Measurements from ENCODE around the gene TRAPPC5.
A peak's percentile ranks its signal among the peaks of the same experiment; 100 is the strongest.

TRAPPC5 gene

GRCh38 chr19:7677669-7678311, 2.8 kb upstream of the TRAPPC5 start:
- no peak for DNase-seq

- peak; percentile 59 for DNase-seq
Observed at GRCh38 chr19:7678971-7679751, 1.5 kb upstream of the TRAPPC5 start.

GRCh38 chr19:7679771-7680605, 645 bp upstream of the TRAPPC5 start:
- no peak for DNase-seq

- no peak for DNase-seq
Observed at GRCh38 chr19:7681340-7682174, 924 bp downstream of the TRAPPC5 start.

GRCh38 chr19:7682175-7682855, 1.7 kb downstream of the TRAPPC5 start:
- DNase-seq = no peak

GRCh38 chr19:7685546-7686445, 5.2 kb downstream of the TRAPPC5 start:
- no peak for DNase-seq

- no peak for DNase-seq
Observed at GRCh38 chr19:7687177-7687576, 6.5 kb downstream of the TRAPPC5 start.

- DNase-seq = no peak
Observed at GRCh38 chr19:7689165-7689564, 8.5 kb downstream of the TRAPPC5 start.

GRCh38 chr19:7690779-7691258, 10.2 kb downstream of the TRAPPC5 start:
- DNase-seq = no peak

GRCh38 chr19:7691497-7691896, 10.9 kb downstream of the TRAPPC5 start:
- no peak for DNase-seq

- DNase-seq = no peak
Observed at GRCh38 chr19:7692417-7693088, 11.9 kb downstream of the TRAPPC5 start.

- DNase-seq = no peak
Observed at GRCh38 chr19:7694499-7694898, 13.9 kb downstream of the TRAPPC5 start.

GRCh38 chr19:7697721-7698287, 17.2 kb downstream of the TRAPPC5 start:
- DNase-seq = no peak

- DNase-seq = no peak
Observed at GRCh38 chr19:7698583-7698982, 17.9 kb downstream of the TRAPPC5 start.

- DNase-seq = no peak
Observed at GRCh38 chr19:7699003-7699402, 18.4 kb downstream of the TRAPPC5 start.

- no peak for DNase-seq
Observed at GRCh38 chr19:7699417-7700401, 19.1 kb downstream of the TRAPPC5 start.

- DNase-seq = no peak
Observed at GRCh38 chr19:7701049-7701653, 20.5 kb downstream of the TRAPPC5 start.
